HFF-Myc (cell line): ENCODE measurements around the gene MEIG1.
"Not testable (repeated sequence)": the region's sequence is repeated elsewhere in the genome, so short reads cannot be mapped to it uniquely, and the experiment has no call there.

ENCODE experiments used
- DNase-seq: peaks from one replicate; pipeline ENCODE4 v3.0.0-alpha.2; 2011; ENCODE audit warnings: low read depth; ENCODE audit errors: extremely low read depth
- H3K4me3 ChIP-seq: replicated peaks from 2 replicates; pipeline ENCODE4 v1.5.1; 2011; ENCODE audit warnings: low read depth, mild to moderate bottlenecking, control low read depth, low read length
- CTCF ChIP-seq: IDR thresholded peaks from 2 replicates; pipeline ENCODE4 v1.5.1; 2012; ENCODE audit warnings: mild to moderate bottlenecking, low read depth, low read length, control low read depth; ENCODE audit errors: missing control alignments

MEIG1 gene

GRCh38 chr10:14991035-14991749, 32.0 kb downstream of the MEIG1 start:
- H3K4me3 ChIP-seq, DNase-seq: not testable (repeated sequence)
- peak; percentile 11 for TF ChIP-seq CTCF

- not testable (repeated sequence) for DNase-seq, H3K4me3 ChIP-seq
These were observed 33.1 kb downstream of the MEIG1 start for GRCh38 chr10:14992336-14992735.

GRCh38 chr10:14993500-14994455, 34.6 kb downstream of the MEIG1 start:
- not testable (repeated sequence) for DNase-seq

GRCh38 chr10:14995964-14996565, 36.9 kb downstream of the MEIG1 start:
- no peak for TF ChIP-seq CTCF
- no peak overlapping the region for H3K4me3 ChIP-seq
- no peak for DNase-seq

More at GRCh38 chr10:14993500-14994455, 34.6 kb downstream of the MEIG1 start:
- not testable (repeated sequence) for H3K4me3 ChIP-seq

GRCh38 chr10:15013530-15013929, 54.3 kb downstream of the MEIG1 start:
- not testable (repeated sequence) for DNase-seq, H3K4me3 ChIP-seq

- no peak overlapping the region for H3K4me3 ChIP-seq
- no peak for TF ChIP-seq CTCF
These were observed 56.3 kb downstream of the MEIG1 start for GRCh38 chr10:15015451-15015850.

GRCh38 chr10:15020966-15021365, 61.8 kb downstream of the MEIG1 start:
- H3K4me3 ChIP-seq, DNase-seq: not testable (repeated sequence)

More at GRCh38 chr10:15015451-15015850, 56.3 kb downstream of the MEIG1 start:
- DNase-seq = no peak
